PC-3 (cell line): ENCODE results near the gene CIB2. TPM values are rescaled to one million over a fixed set of nuclear protein-coding genes. Genes with fewer than 3 reads are reported as not detected.

ENCODE experiments used
- ATAC-seq: fragments of 200-7000 bp; cut with Tn5 transposase; 2 replicates; pipeline ENCODE4 v1.9.1; 2020; ENCODE audit warnings: mild to moderate bottlenecking, moderate library complexity
- BruUV-seq: library from RNA; stranded (reverse); fragments of 400-500 nt; replicated peaks from 2 replicates; lab custom pipeline; 2021; lab: Mats Ljungman, UMichigan
- CTCF ChIA-PET: fragments of 300-600 bp; sonication (Branson Sonifier 250); formaldehyde crosslinking; loops from one replicate; lab custom pipeline; 2022; ENCODE audit warnings: antibody characterized with exemption; lab: Charles Lee
- POLR2A ChIA-PET: fragments of 300-600 bp; sonication (Branson Sonifier 250); formaldehyde crosslinking; loops from one replicate; lab custom pipeline; 2022; ENCODE audit warnings: antibody characterized with exemption; ENCODE audit not compliant: unreplicated experiment; lab: Charles Lee
- DNase-seq: peaks from one replicate; pipeline ENCODE4 v3.0.0-alpha.2; 2015
- H2AFZ ChIP-seq: fragments of 300-600 bp; sonication (generic); 2 replicates; pipeline ENCODE4 v1.6.0; 2016; ENCODE audit warnings: antibody characterized with exemption, low read length
- H3F3A ChIP-seq: fragments of 300-600 bp; sonication (generic); one replicate; pipeline ENCODE4 v1.6.0; 2017; ENCODE audit warnings: antibody characterized with exemption, low read length, control low read depth, mild to moderate bottlenecking; ENCODE audit not compliant: unreplicated experiment
- H3K27ac ChIP-seq: fragments of 300-600 bp; sonication (generic); 2 replicates; pipeline ENCODE4 v1.5.1; 2016; ENCODE audit warnings: mild to moderate bottlenecking, low read length
- H3K27me3 ChIP-seq: fragments of 300-600 bp; sonication (generic); 2 replicates; pipeline ENCODE4 v1.6.1; 2016; ENCODE audit warnings: low read length, mixed read lengths
- H3K36me3 ChIP-seq: fragments of 300-600 bp; sonication (generic); 2 replicates; pipeline ENCODE4 v1.6.1; 2016; ENCODE audit warnings: low read depth, mixed run types, low read length, mixed read lengths
- H3K4me1 ChIP-seq: fragments of 300-600 bp; sonication (generic); 2 replicates; pipeline ENCODE4 v1.5.1; 2016; ENCODE audit warnings: low read length; ENCODE audit not compliant: insufficient read depth
- H3K4me2 ChIP-seq: fragments of 300-600 bp; sonication (generic); 2 replicates; pipeline ENCODE4 v1.6.0; 2016; ENCODE audit warnings: low read length
- H3K4me3 ChIP-seq: fragments of 300-600 bp; sonication (generic); 2 replicates; pipeline ENCODE4 v1.5.1; 2016; ENCODE audit warnings: mild to moderate bottlenecking, low read length, mixed read lengths
- H3K79me2 ChIP-seq: fragments of 300-600 bp; sonication (generic); 2 replicates; pipeline ENCODE4 v1.6.1; 2017; ENCODE audit warnings: low read length, mixed read lengths
- H3K9ac ChIP-seq: fragments of 300-600 bp; sonication (generic); 2 replicates; pipeline ENCODE4 v1.6.0; 2016; ENCODE audit warnings: mild to moderate bottlenecking, low read length
- H3K9me2 ChIP-seq: fragments of 300-600 bp; sonication (generic); replicated peaks from 2 replicates; pipeline ENCODE4 v1.6.1; 2016; ENCODE audit warnings: mixed run types, low read length, mixed read lengths
- H3K9me3 ChIP-seq: fragments of 300-600 bp; sonication (generic); 2 replicates; pipeline ENCODE4 v1.6.1; 2016; ENCODE audit warnings: low read length, mixed read lengths
- H4K20me1 ChIP-seq: fragments of 300-600 bp; sonication (generic); 2 replicates; pipeline ENCODE4 v1.6.1; 2016; ENCODE audit warnings: low read length, mixed read lengths
- CTCF ChIP-seq: fragments of 300-600 bp; sonication (generic); conservative IDR thresholded peaks from 2 replicates; pipeline ENCODE4 v1.5.1; 2017; ENCODE audit warnings: antibody characterized with exemption, low read depth, mild to moderate bottlenecking, low read length
- EZH2 ChIP-seq: fragments of 300-600 bp; sonication (generic); IDR thresholded peaks from one replicate; pipeline ENCODE4 v1.6.1; 2017; ENCODE audit warnings: antibody characterized with exemption, mild to moderate bottlenecking, low read length; ENCODE audit not compliant: unreplicated experiment
- EZH2phosphoT487 ChIP-seq: fragments of 300-600 bp; sonication (generic); IDR thresholded peaks from 2 replicates; pipeline ENCODE4 v1.6.1; 2018; ENCODE audit warnings: mild to moderate bottlenecking, antibody characterized with exemption, low read length, borderline replicate concordance
- intact Hi-C: fragments of 100-400 bp; cut with micrococcal nuclease; formaldehyde crosslinking; loops from 2 replicates; pipeline ENCODE4 v1.9.0; 2023
- total RNA-seq: library from RNA; depleted of rRNA; stranded (reverse); fragments of >200 nt; gene quantifications from 2 replicates; pipeline ENCODE4 v1.2.3, GENCODE V29; 2014

The CIB2 gene
- total RNA-seq, 1 experiment from 2014 or later = 10.4 TPM

DNA sequence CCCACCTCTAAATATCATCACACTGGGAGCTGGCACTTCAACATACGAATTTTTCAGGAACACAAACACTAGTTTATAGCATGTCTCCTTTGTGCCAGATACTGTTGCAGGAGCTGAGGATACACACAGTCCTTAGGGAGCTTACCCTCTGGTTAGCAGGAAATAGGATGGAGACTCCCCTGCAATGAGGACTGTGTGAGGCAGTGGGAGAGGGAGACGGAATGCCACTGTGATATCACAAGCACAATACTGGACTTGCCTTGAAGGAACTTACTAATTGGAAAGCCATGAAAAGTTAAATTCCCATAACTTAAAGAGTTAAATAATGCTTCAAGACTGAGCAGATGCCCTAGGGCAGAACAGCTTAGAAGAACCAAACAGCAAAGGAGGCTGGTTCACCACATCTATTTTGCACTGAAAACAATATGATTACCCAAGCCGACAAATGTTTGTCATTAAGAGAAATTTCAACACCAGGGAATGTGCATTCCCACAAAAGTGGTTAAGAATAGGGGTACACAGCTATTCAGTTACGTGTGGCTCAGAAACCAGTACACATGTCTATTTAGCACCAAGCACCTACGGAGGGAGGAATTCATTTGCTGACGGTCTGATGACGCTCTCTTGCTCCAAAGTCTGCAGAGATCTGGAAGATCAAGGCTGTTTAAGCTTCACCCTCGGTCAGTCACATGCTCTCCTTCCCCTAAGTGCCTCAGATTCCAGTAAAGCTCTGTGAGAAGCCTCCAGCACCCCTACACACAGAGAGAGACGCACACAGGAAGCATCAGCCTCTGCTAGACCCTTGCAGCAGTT, 59.0 kb downstream of the CIB2 start:
- Histone ChIP-seq H3K36me3 (no peaks in the 10 kb centered on the region), H3K4me2 (no peak overlapping the region), H2AFZ (no peak overlapping the region), H3K4me1 (peaks cover 46% of the 10 kb centered on the region), H3F3A (no peaks in the 10 kb centered on the region), H3K9me2 (no peaks in the 10 kb centered on the region), H3K9ac (no peak overlapping the region), H3K79me2 (peaks cover 94% of the 10 kb centered on the region), H3K27me3 (no peaks in the 10 kb centered on the region), H3K4me3 (no peak overlapping the region), H3K27ac (no peak overlapping the region), H4K20me1 (no peaks in the 10 kb centered on the region), H3K9me3 (no peaks in the 10 kb centered on the region)
- intact Hi-C loops = loop anchor here (10.0 kb wide), 1 partner anchor 67 kb away; no protein-coding TSS in a partner anchor
- ChIA-PET POLR2A (no interaction called here), CTCF (no interaction called here)
- ATAC-seq (no peak), DNase-seq (no peak)
- TF ChIP-seq EZH2phosphoT487 (no peak), EZH2 (no peak), CTCF (no peak)
- no TSS peak for BruUV-seq

DNA sequence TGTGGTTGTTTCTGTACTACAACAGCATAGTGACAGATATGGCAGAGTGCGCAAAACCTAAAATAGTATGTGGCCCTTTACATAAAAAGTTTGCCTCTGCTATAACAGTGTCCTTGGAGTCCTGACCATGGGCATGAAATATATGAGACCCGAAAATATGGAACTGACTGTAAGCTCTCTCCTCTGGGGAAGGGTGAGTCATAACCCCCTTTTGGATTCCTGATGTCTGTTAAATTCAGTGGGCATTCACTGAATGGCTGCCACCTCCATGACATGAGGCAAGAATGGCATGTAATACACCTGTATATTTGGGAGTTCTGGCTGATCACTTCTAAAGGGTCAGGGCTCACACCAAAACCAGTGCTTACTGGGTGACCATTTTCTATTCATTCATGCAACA, 59.9 kb downstream of the CIB2 start:
- Histone ChIP-seq H3K4me2 (no peak overlapping the region), H3K27ac (no peak overlapping the region), H3K9me3 (no peaks in the 10 kb centered on the region), H3F3A (no peaks in the 10 kb centered on the region), H3K9me2 (no peaks in the 10 kb centered on the region), H4K20me1 (no peaks in the 10 kb centered on the region), H3K36me3 (no peaks in the 10 kb centered on the region), H3K79me2 (peaks cover 96% of the 10 kb centered on the region), H3K4me3 (no peak overlapping the region), H2AFZ (no peak overlapping the region), H3K27me3 (no peaks in the 10 kb centered on the region), H3K9ac (no peak overlapping the region), H3K4me1 (peaks cover 49% of the 10 kb centered on the region)
- POLR2A ChIA-PET = no interaction called here
- BruUV-seq = no TSS peak
- no peak for TF ChIP-seq EZH2phosphoT487
- TF ChIP-seq CTCF = no peak
- no peak for TF ChIP-seq EZH2
- CTCF ChIA-PET = no interaction called here
- ATAC-seq (no peak), DNase-seq (no peak)
- intact Hi-C loops = loop anchor here (10.0 kb wide), 1 partner anchor 67 kb away; no protein-coding TSS in a partner anchor
